TTC549 (cell line): ENCODE data around the gene DNASE1L2.

ENCODE experiments used
- FAIRE-seq: peaks from 2 replicates; lab custom pipeline; 2012; peaks lifted over from hg19 to GRCh38; lab: Jason Lieb, UNC

Gene DNASE1L2

DNA sequence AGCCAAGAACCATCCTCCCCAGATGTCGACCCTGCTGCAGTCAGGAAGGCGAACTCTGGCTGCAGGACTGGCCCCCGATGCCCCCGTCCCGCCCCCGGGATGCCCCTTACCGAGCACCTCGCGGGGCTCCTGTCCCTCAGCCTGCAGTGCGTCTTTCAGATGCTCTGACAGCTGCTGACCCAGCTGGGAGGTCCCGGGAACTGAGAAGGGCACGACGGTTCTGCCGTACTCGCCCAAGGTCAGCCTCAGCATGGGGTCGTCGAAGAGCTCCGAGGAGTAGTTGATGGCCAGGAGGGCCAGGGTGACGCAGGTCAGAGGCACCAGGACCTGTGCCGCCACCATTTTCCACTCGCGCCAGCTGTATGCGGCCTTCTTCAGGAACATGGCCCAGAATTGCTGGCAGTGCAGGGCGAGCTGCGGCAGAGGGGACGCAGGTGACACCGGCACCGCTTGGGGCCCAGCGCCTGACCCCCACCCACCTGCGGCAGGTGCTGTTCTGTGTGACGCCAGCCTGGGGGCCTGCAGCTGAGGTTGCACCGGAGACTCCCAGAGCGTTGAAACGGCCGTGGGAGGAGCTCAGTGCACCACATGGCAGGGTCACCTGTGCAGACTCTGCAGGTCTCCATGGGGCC is 51.8 kb downstream of the DNASE1L2 start:
- no peak for FAIRE-seq
